ENCODE measurements around the gene ATG4D. TPM values are rescaled to one million over a fixed set of nuclear protein-coding genes. Genes with fewer than 3 reads are reported as not detected.

The ATG4D gene
- total and polyA plus RNA-seq, 3 experiments from 2014 or later: 28.9 to 45.1 (median 44.4) TPM

- peak overlapping the region in 1 of 8 donors; percentile 68 for H3K27ac Mint-ChIP-seq
- H3K27ac ChIP-seq (ENCODE audit: low read depth, low read length): no peak overlapping the region
- no peak for DNase-seq
These were observed 50.3 kb downstream of the ATG4D start for GRCh38 chr19:10593820-10594637.

GRCh38 chr19:10600149-10600548 is 56.4 kb downstream of the ATG4D start:
- H3K9me3 ChIP-seq (ENCODE audit: low read length): no peaks in the 10 kb centered on the region
- ChIA-PET CTCF (interaction anchor here (1.0 to 8.4 kb wide), 3 partner anchors 19 to 35 kb away, joined by 3 to 76 read pairs (median 3); no protein-coding TSS in a partner anchor), POLR2A (interaction anchor here (0.5 to 1.0 kb wide), 2 partner anchors 15 to 236 kb away, joined by 3 to 4 read pairs; partner anchors contain the start of gene TMED1)
- no peak overlapping the region for H3K4me3 ChIP-seq (ENCODE audit: low read length)
- Mint-ChIP-seq H3K27ac (peak overlapping the region in 1 of 8 donors; percentile 65), H3K4me1 (peaks cover 38 to 48% (median 42%) of the 10 kb centered on the region in 3 donors), H3K9me3 (no peaks in the 10 kb centered on the region), H3K27me3 (no peaks in the 10 kb centered on the region), H3K36me3 (peaks cover 0 to 11% (median 0%) of the 10 kb centered on the region in 3 donors), H3K4me3 (peak overlapping the region in 5 of 7 donors; percentile 23 to 84 (median 48))
- no peak for DNase-seq
- no peaks in the 10 kb centered on the region for H3K36me3 ChIP-seq (ENCODE audit: insufficient read depth, low read length)
- H3K27me3 ChIP-seq (ENCODE audit: insufficient read depth, low read length, poor library complexity, severe bottlenecking): no peaks in the 10 kb centered on the region
- peaks cover 36% of the 10 kb centered on the region for H3K4me1 ChIP-seq (ENCODE audit: insufficient read depth, low read length)
- H3K27ac ChIP-seq (ENCODE audit: low read depth, low read length): no peak overlapping the region

More at GRCh38 chr19:10593820-10594637, 50.3 kb downstream of the ATG4D start:
- H3K9me3 Mint-ChIP-seq: no peaks in the 10 kb centered on the region
- H3K27me3 ChIP-seq (ENCODE audit: insufficient read depth, low read length, poor library complexity, severe bottlenecking): no peaks in the 10 kb centered on the region
- H3K4me1 Mint-ChIP-seq: peaks cover 24 to 26% (median 25%) of the 10 kb centered on the region in 3 donors
- no peak overlapping the region for H3K4me3 ChIP-seq (ENCODE audit: low read length)
- POLR2A ChIA-PET: no interaction called here
- H3K27me3 Mint-ChIP-seq: no peaks in the 10 kb centered on the region
- no peaks in the 10 kb centered on the region for H3K36me3 Mint-ChIP-seq
- H3K4me1 ChIP-seq (ENCODE audit: insufficient read depth, low read length): peaks cover 16% of the 10 kb centered on the region
- CTCF ChIA-PET: interaction anchor here (3.6 to 5.9 kb wide), 3 partner anchors 13 to 50 kb away, joined by 17 to 33 read pairs (median 31); no protein-coding TSS in a partner anchor
- H3K9me3 ChIP-seq (ENCODE audit: low read length): no peaks in the 10 kb centered on the region
- H3K36me3 ChIP-seq (ENCODE audit: insufficient read depth, low read length): no peaks in the 10 kb centered on the region
- H3K4me3 Mint-ChIP-seq: peak overlapping the region in 1 of 7 donors; percentile 42

GRCh38 chr19:10601999-10602329 is 58.3 kb downstream of the ATG4D start:
- no peak overlapping the region for H3K4me3 ChIP-seq (ENCODE audit: low read length)
- H3K36me3 ChIP-seq (ENCODE audit: insufficient read depth, low read length): no peaks in the 10 kb centered on the region
- CTCF ChIA-PET: interaction anchor here (0.5 to 8.4 kb wide), 8 partner anchors 17 to 291 kb away, joined by 3 to 76 read pairs (median 4); partner anchors contain the start of gene KRI1
- Mint-ChIP-seq H3K27me3 (no peaks in the 10 kb centered on the region), H3K27ac (peak overlapping the region in 7 of 8 donors; percentile 66 to 97 (median 86)), H3K4me3 (peak overlapping the region; percentile 61 to 84 (median 78)), H3K4me1 (peaks cover 24 to 40% (median 27%) of the 10 kb centered on the region in 3 donors), H3K36me3 (peaks cover 0 to 11% (median 0%) of the 10 kb centered on the region in 3 donors), H3K9me3 (no peaks in the 10 kb centered on the region)
- no peaks in the 10 kb centered on the region for H3K9me3 ChIP-seq (ENCODE audit: low read length)
- H3K4me1 ChIP-seq (ENCODE audit: insufficient read depth, low read length): peaks cover 23% of the 10 kb centered on the region
- POLR2A ChIA-PET: interaction anchor here (0.5 to 3.7 kb wide), 12 partner anchors 21 to 234 kb away, joined by 3 to 28 read pairs (median 4); partner anchors contain the start of genes KRI1 and TMED1
- H3K27ac ChIP-seq (ENCODE audit: low read depth, low read length): peak overlapping the region; percentile 16
- no peak for DNase-seq
- H3K27me3 ChIP-seq (ENCODE audit: insufficient read depth, low read length, poor library complexity, severe bottlenecking): no peaks in the 10 kb centered on the region

- ChIA-PET CTCF (interaction anchor here (0.5 to 8.4 kb wide), 10 partner anchors 10 to 291 kb away, joined by 3 to 76 read pairs (median 4); partner anchors contain the start of gene KRI1), POLR2A (interaction anchor here (0.5 to 3.7 kb wide), 13 partner anchors 9 to 233 kb away, joined by 3 to 28 read pairs (median 5); partner anchors contain the start of genes KRI1 and TMED1)
- H3K4me1 ChIP-seq (ENCODE audit: insufficient read depth, low read length): peaks cover 22% of the 10 kb centered on the region
These were observed 58.8 kb downstream of the ATG4D start for GRCh38 chr19:10602330-10603083.

More at GRCh38 chr19:10602330-10603083, 58.8 kb downstream of the ATG4D start:
- H3K4me3 ChIP-seq (ENCODE audit: low read length): peak overlapping the region; percentile 84
- peak overlapping the region; percentile 89 for H3K27ac ChIP-seq (ENCODE audit: low read depth, low read length)
- DNase-seq: peak; percentile 79 to 90 (median 85)
- H3K4me3 Mint-ChIP-seq: peak overlapping the region; percentile 97 to 99 (median 99)
- H3K27me3 ChIP-seq (ENCODE audit: insufficient read depth, low read length, poor library complexity, severe bottlenecking): no peaks in the 10 kb centered on the region
- H3K9me3 Mint-ChIP-seq: no peaks in the 10 kb centered on the region
- peaks cover 0 to 13% (median 2%) of the 10 kb centered on the region in 3 donors for H3K36me3 Mint-ChIP-seq
- H3K27me3 Mint-ChIP-seq: no peaks in the 10 kb centered on the region
- peaks cover 24 to 42% (median 29%) of the 10 kb centered on the region in 3 donors for H3K4me1 Mint-ChIP-seq
- peak overlapping the region; percentile 78 to 99 (median 98) for H3K27ac Mint-ChIP-seq
- no peaks in the 10 kb centered on the region for H3K36me3 ChIP-seq (ENCODE audit: insufficient read depth, low read length)
- no peaks in the 10 kb centered on the region for H3K9me3 ChIP-seq (ENCODE audit: low read length)

Other genes with a start within 250 kb of the ATG4D start
- gene ZGLP1, start 234.1 kb upstream of the ATG4D start, total RNA-seq: 1 to 10 TPM; 5.6 to 7.3 TPM
- gene ZGLP1, start 234.1 kb upstream of the ATG4D start, polyA plus RNA-seq: 0.56 TPM
- 10 to 100 TPM; 29.6 to 30.0 TPM for gene FDX2, start 227.9 kb upstream of the ATG4D start, total RNA-seq
- 16.1 TPM for gene FDX2, start 227.9 kb upstream of the ATG4D start, polyA plus RNA-seq
- gene RAVER1, start 210.4 kb upstream of the ATG4D start, total RNA-seq: 10 to 100 TPM; 91.5 to 98.5 TPM
- gene RAVER1, start 210.4 kb upstream of the ATG4D start, polyA plus RNA-seq: 24.1 TPM
- gene ICAM3, start 204.3 kb upstream of the ATG4D start, total RNA-seq: 10 to 100 TPM; 83.0 to 89.1 TPM
- 244 TPM for gene ICAM3, start 204.3 kb upstream of the ATG4D start, polyA plus RNA-seq
- 100 to 1,000 TPM; 210 to 212 TPM for gene TYK2, start 163.3 kb upstream of the ATG4D start, total RNA-seq
- 74.4 TPM for gene TYK2, start 163.3 kb upstream of the ATG4D start, polyA plus RNA-seq
- gene CDC37, start 140.4 kb upstream of the ATG4D start, total RNA-seq: 100 to 1,000 TPM; 273 to 277 TPM
- 100 TPM for gene CDC37, start 140.4 kb upstream of the ATG4D start, polyA plus RNA-seq
- 10 to 100 TPM; 21.6 to 22.2 TPM for gene PDE4A, start 123.4 kb upstream of the ATG4D start, total RNA-seq
- 7.5 TPM for gene PDE4A, start 123.4 kb upstream of the ATG4D start, polyA plus RNA-seq
- gene KEAP1, start 40.5 kb upstream of the ATG4D start, total RNA-seq: 100 to 1,000 TPM; 101 to 107 TPM
- 58.3 TPM for gene KEAP1, start 40.5 kb upstream of the ATG4D start, polyA plus RNA-seq
- gene S1PR5, start 26.5 kb upstream of the ATG4D start, total RNA-seq: 1 to 10 TPM; 1.5 to 1.8 TPM
- 90.3 TPM for gene S1PR5, start 26.5 kb upstream of the ATG4D start, polyA plus RNA-seq
- gene KRI1, start 22.1 kb downstream of the ATG4D start, total RNA-seq: 10 to 100 TPM; 61.6 to 64.5 TPM
- 45.7 TPM for gene KRI1, start 22.1 kb downstream of the ATG4D start, polyA plus RNA-seq
- gene CDKN2D, start 25.1 kb downstream of the ATG4D start, total RNA-seq: 10 to 100 TPM; 22.2 to 23.1 TPM
- gene CDKN2D, start 25.1 kb downstream of the ATG4D start, polyA plus RNA-seq: 176 TPM
- not detected for gene AP1M2, start 43.4 kb downstream of the ATG4D start, total RNA-seq
- not detected for gene AP1M2, start 43.4 kb downstream of the ATG4D start, polyA plus RNA-seq
- 10 to 100 TPM; 70.5 to 88.2 TPM for gene SLC44A2, start 81.6 kb downstream of the ATG4D start, total RNA-seq
- 285 TPM for gene SLC44A2, start 81.6 kb downstream of the ATG4D start, polyA plus RNA-seq
- 100 to 1,000 TPM; 471 to 475 TPM for gene ILF3, start 110.4 kb downstream of the ATG4D start, total RNA-seq
- 100.0 TPM for gene ILF3, start 110.4 kb downstream of the ATG4D start, polyA plus RNA-seq
- 10 to 100 TPM; 76.1 to 80.1 TPM for gene QTRT1, start 157.5 kb downstream of the ATG4D start, total RNA-seq
- 32.2 TPM for gene QTRT1, start 157.5 kb downstream of the ATG4D start, polyA plus RNA-seq
- gene DNM2, start 174.2 kb downstream of the ATG4D start, total RNA-seq: 100 to 1,000 TPM; 154 to 165 TPM
- 105 TPM for gene DNM2, start 174.2 kb downstream of the ATG4D start, polyA plus RNA-seq

All from CD8-positive, alpha-beta memory T cell (primary cell).